Measurements from ENCODE around the gene SENP7.
A peak's percentile ranks its signal among the peaks of the same experiment; 100 is the strongest.

SENP7 gene

GRCh38 chr3:101351829-101352228 is 161.2 kb downstream of the SENP7 start:
- H3K4me2 ChIP-seq (ENCODE audit: low read length) = peak overlapping the region; percentile 12; the same call in 1 of the 2 replicates
- TF ChIP-seq EZH2phosphoT487 (IDR thresholded peaks at IDR 0.05; ENCODE audit: low read depth) (no peak), CTCF (IDR thresholded peaks at IDR 0.05; ENCODE audit: low read depth, low read length) (no peak)
- no peaks in the 10 kb centered on the region for H3K79me2 ChIP-seq (ENCODE audit: low read length)
- H2AFZ ChIP-seq (ENCODE audit: low read depth, low read length) = no peak overlapping the region
- H3K9ac ChIP-seq (ENCODE audit: low read length) = no peak overlapping the region
- H3K27ac ChIP-seq (ENCODE audit: low read length) = no peak overlapping the region
- H3K27me3 ChIP-seq (ENCODE audit: low read depth, low read length) = no peaks in the 10 kb centered on the region
- no peaks in the 10 kb centered on the region for H3K9me3 ChIP-seq (ENCODE audit: insufficient read depth, low read length)
- H3K4me3 ChIP-seq (ENCODE audit: low read length) = no peak overlapping the region
- peaks cover 2% of the 10 kb centered on the region for H3K36me3 ChIP-seq (replicated peaks; ENCODE audit: low read depth, low read length)
- H4K20me1 ChIP-seq (ENCODE audit: insufficient read depth, low read length) = no peaks in the 10 kb centered on the region
- H3K4me1 ChIP-seq (ENCODE audit: low read length) = no peaks in the 10 kb centered on the region

GRCh38 chr3:101340591-101340990 is 172.4 kb downstream of the SENP7 start:
- Histone ChIP-seq H3K4me2 (ENCODE audit: low read length) (no peak overlapping the region), H3K9ac (ENCODE audit: low read length) (no peak overlapping the region), H3K4me3 (ENCODE audit: low read length) (no peak overlapping the region), H2AFZ (ENCODE audit: low read depth, low read length) (no peak overlapping the region), H3K36me3 (replicated peaks; ENCODE audit: low read depth, low read length) (peaks cover 5% of the 10 kb centered on the region), H3K79me2 (ENCODE audit: low read length) (no peaks in the 10 kb centered on the region), H3K27me3 (ENCODE audit: low read depth, low read length) (no peaks in the 10 kb centered on the region), H3K4me1 (ENCODE audit: low read length) (no peaks in the 10 kb centered on the region), H3K9me3 (ENCODE audit: insufficient read depth, low read length) (no peaks in the 10 kb centered on the region), H3K27ac (ENCODE audit: low read length) (no peak overlapping the region), H4K20me1 (ENCODE audit: insufficient read depth, low read length) (no peaks in the 10 kb centered on the region)
- TF ChIP-seq EZH2phosphoT487 (IDR thresholded peaks at IDR 0.05; ENCODE audit: low read depth) (no peak), CTCF (IDR thresholded peaks at IDR 0.05; ENCODE audit: low read depth, low read length) (no peak)

GRCh38 chr3:101333883-101334282 is 179.1 kb downstream of the SENP7 start:
- Histone ChIP-seq H3K9me3 (ENCODE audit: insufficient read depth, low read length) (no peaks in the 10 kb centered on the region), H3K4me2 (ENCODE audit: low read length) (no peak overlapping the region), H3K36me3 (replicated peaks; ENCODE audit: low read depth, low read length) (peaks cover 2% of the 10 kb centered on the region), H3K4me3 (ENCODE audit: low read length) (no peak overlapping the region), H3K79me2 (ENCODE audit: low read length) (no peaks in the 10 kb centered on the region), H4K20me1 (ENCODE audit: insufficient read depth, low read length) (no peaks in the 10 kb centered on the region), H2AFZ (ENCODE audit: low read depth, low read length) (no peak overlapping the region), H3K4me1 (ENCODE audit: low read length) (no peaks in the 10 kb centered on the region), H3K9ac (ENCODE audit: low read length) (no peak overlapping the region), H3K27me3 (ENCODE audit: low read depth, low read length) (no peaks in the 10 kb centered on the region), H3K27ac (ENCODE audit: low read length) (no peak overlapping the region)
- TF ChIP-seq CTCF (IDR thresholded peaks at IDR 0.05; ENCODE audit: low read depth, low read length) = no peak

- Histone ChIP-seq H3K4me2 (ENCODE audit: low read length) (no peak overlapping the region), H4K20me1 (ENCODE audit: insufficient read depth, low read length) (no peaks in the 10 kb centered on the region), H2AFZ (ENCODE audit: low read depth, low read length) (no peak overlapping the region), H3K9me3 (ENCODE audit: insufficient read depth, low read length) (no peaks in the 10 kb centered on the region), H3K27me3 (ENCODE audit: low read depth, low read length) (no peaks in the 10 kb centered on the region), H3K79me2 (ENCODE audit: low read length) (no peaks in the 10 kb centered on the region), H3K27ac (ENCODE audit: low read length) (no peak overlapping the region), H3K4me3 (ENCODE audit: low read length) (no peak overlapping the region), H3K4me1 (ENCODE audit: low read length) (no peaks in the 10 kb centered on the region), H3K9ac (ENCODE audit: low read length) (no peak overlapping the region), H3K36me3 (replicated peaks; ENCODE audit: low read depth, low read length) (no peaks in the 10 kb centered on the region)
- TF ChIP-seq EZH2phosphoT487 (IDR thresholded peaks at IDR 0.05; ENCODE audit: low read depth) (no peak), CTCF (IDR thresholded peaks at IDR 0.05; ENCODE audit: low read depth, low read length) (no peak)
Observed at GRCh38 chr3:101329016-101329673, 183.9 kb downstream of the SENP7 start.
